ENCODE results near the gene CMTM6. TPM values are rescaled to one million over a fixed set of nuclear protein-coding genes. Genes with fewer than 3 reads are reported as not detected.

Gene CMTM6
- total RNA-seq, 1 donor from 2014 or later, result 54.0 TPM

GRCh38 chr3:32435911-32436815 is 66.5 kb downstream of the CMTM6 start:
- H3K4me1 Mint-ChIP-seq (ENCODE audit: low read depth), result peaks cover 17% of the 10 kb centered on the region
- TF ChIP-seq CTCF (IDR thresholded peaks at IDR 0.05), result no peak
- no peaks in the 10 kb centered on the region for H3K27me3 Mint-ChIP-seq (ENCODE audit: low read depth)
- H3K4me3 Mint-ChIP-seq (ENCODE audit: unreplicated experiment), result no peak overlapping the region
- DNase-seq (ENCODE audit: low spot score), result no peak
- no peak overlapping the region for H3K27ac Mint-ChIP-seq (ENCODE audit: unreplicated experiment)
- no peaks in the 10 kb centered on the region for H3K9me3 Mint-ChIP-seq (ENCODE audit: low read depth)
- no peaks in the 10 kb centered on the region for H3K36me3 Mint-ChIP-seq (ENCODE audit: low read depth)

- H3K4me3 Mint-ChIP-seq (ENCODE audit: unreplicated experiment), result no peak overlapping the region
- H3K27ac Mint-ChIP-seq (ENCODE audit: unreplicated experiment), result no peak overlapping the region
- no peaks in the 10 kb centered on the region for H3K36me3 Mint-ChIP-seq (ENCODE audit: low read depth)
- H3K27me3 Mint-ChIP-seq (ENCODE audit: low read depth), result no peaks in the 10 kb centered on the region
- no peak for TF ChIP-seq CTCF (IDR thresholded peaks at IDR 0.05)
- no peak for DNase-seq (ENCODE audit: low spot score)
- H3K9me3 Mint-ChIP-seq (ENCODE audit: low read depth), result no peaks in the 10 kb centered on the region
- peaks cover 17% of the 10 kb centered on the region for H3K4me1 Mint-ChIP-seq (ENCODE audit: low read depth)
Measured at GRCh38 chr3:32434206-32434605, 68.4 kb downstream of the CMTM6 start.

- TF ChIP-seq CTCF (IDR thresholded peaks at IDR 0.05), result no peak
- Mint-ChIP-seq H3K4me1 (ENCODE audit: low read depth) (peaks cover 17% of the 10 kb centered on the region), H3K27me3 (ENCODE audit: low read depth) (no peaks in the 10 kb centered on the region), H3K4me3 (ENCODE audit: unreplicated experiment) (no peak overlapping the region), H3K9me3 (ENCODE audit: low read depth) (no peaks in the 10 kb centered on the region), H3K36me3 (ENCODE audit: low read depth) (no peaks in the 10 kb centered on the region), H3K27ac (ENCODE audit: unreplicated experiment) (no peak overlapping the region)
- DNase-seq (ENCODE audit: low spot score), result no peak
Measured at GRCh38 chr3:32432711-32433530, 69.7 kb downstream of the CMTM6 start.

- no peak overlapping the region for H3K4me3 Mint-ChIP-seq (ENCODE audit: unreplicated experiment)
- H3K36me3 Mint-ChIP-seq (ENCODE audit: low read depth), result no peaks in the 10 kb centered on the region
- no peak for DNase-seq (ENCODE audit: low spot score)
- H3K4me1 Mint-ChIP-seq (ENCODE audit: low read depth), result peaks cover 17% of the 10 kb centered on the region
- H3K27me3 Mint-ChIP-seq (ENCODE audit: low read depth), result no peaks in the 10 kb centered on the region
- H3K27ac Mint-ChIP-seq (ENCODE audit: unreplicated experiment), result no peak overlapping the region
- TF ChIP-seq CTCF (IDR thresholded peaks at IDR 0.05), result no peak
- no peaks in the 10 kb centered on the region for H3K9me3 Mint-ChIP-seq (ENCODE audit: low read depth)
Measured at GRCh38 chr3:32432045-32432710, 70.5 kb downstream of the CMTM6 start.

GRCh38 chr3:32431481-32431880 is 71.2 kb downstream of the CMTM6 start:
- H3K4me1 Mint-ChIP-seq (ENCODE audit: low read depth), result peaks cover 17% of the 10 kb centered on the region
- no peak overlapping the region for H3K27ac Mint-ChIP-seq (ENCODE audit: unreplicated experiment)
- no peaks in the 10 kb centered on the region for H3K27me3 Mint-ChIP-seq (ENCODE audit: low read depth)
- no peak for DNase-seq (ENCODE audit: low spot score)
- no peaks in the 10 kb centered on the region for H3K36me3 Mint-ChIP-seq (ENCODE audit: low read depth)
- no peak overlapping the region for H3K4me3 Mint-ChIP-seq (ENCODE audit: unreplicated experiment)
- no peak for TF ChIP-seq CTCF (IDR thresholded peaks at IDR 0.05)
- no peaks in the 10 kb centered on the region for H3K9me3 Mint-ChIP-seq (ENCODE audit: low read depth)
